GM21529 (cell line): ENCODE measurements around the gene GLS.

Experiments used
- ATAC-seq: cut with Tn5 transposase; IDR thresholded peaks from one replicate; pipeline ENCODE4 v1.9.1; 2021; ENCODE audit not compliant: unreplicated experiment

Gene GLS

GRCh38 chr2:190965580-190966222 is 85.1 kb downstream of the GLS start:
- ATAC-seq: no peak

- no peak for ATAC-seq
Observed at GRCh38 chr2:190968522-190968921, 87.9 kb downstream of the GLS start.

DNA sequence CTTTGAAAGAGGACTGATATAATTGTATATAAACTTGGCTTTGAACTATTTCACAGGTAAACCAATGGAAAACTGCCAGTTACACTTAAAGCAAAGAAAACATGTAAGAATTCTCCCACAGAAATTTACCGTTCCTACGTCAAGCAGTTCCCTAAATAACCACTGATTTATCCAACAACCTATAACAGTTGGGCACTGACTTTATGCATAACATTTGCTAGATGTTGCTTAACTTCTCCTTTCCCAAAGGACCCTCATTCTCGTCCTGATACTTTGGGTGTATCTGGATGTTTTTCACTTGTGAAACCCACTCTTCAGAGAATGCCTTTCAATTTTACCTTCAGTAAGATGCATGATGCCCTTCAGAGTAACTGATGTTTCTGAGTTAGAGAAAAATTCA is 89.5 kb downstream of the GLS start:
- no peak for ATAC-seq

DNA sequence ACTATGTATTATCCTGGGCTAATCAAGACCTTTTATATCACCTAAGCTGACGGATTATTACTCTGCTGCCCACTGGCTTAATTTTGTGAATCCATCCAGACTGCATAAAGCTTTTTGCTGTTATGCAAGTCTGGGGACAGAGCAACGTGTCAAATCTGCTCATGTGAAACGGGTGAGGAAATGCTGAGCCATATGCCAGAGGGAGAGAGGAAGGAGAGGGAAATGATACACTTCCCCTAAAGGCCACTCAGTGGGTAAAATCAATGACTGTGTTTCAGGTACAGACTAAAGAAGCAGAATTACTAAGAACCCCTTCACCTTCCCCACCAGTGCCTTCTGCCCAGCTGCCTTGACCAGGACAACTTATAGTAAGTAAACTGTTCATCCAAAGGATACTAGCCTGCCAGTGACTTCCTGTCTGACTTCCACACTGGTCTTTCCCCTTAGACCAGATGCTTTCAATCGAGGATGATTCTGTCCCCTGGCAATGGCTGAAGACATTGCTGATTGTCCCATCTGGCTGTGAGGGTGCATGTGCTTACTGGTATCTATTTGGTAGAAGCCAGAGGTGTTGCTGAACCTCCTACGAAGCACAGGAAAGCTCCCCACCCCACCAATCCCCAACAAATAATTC is 90.4 kb downstream of the GLS start:
- ATAC-seq: no peak

GRCh38 chr2:190972213-190972612 is 91.6 kb downstream of the GLS start:
- ATAC-seq: no peak

GRCh38 chr2:190972846-190973245 is 92.2 kb downstream of the GLS start:
- ATAC-seq: no peak

DNA sequence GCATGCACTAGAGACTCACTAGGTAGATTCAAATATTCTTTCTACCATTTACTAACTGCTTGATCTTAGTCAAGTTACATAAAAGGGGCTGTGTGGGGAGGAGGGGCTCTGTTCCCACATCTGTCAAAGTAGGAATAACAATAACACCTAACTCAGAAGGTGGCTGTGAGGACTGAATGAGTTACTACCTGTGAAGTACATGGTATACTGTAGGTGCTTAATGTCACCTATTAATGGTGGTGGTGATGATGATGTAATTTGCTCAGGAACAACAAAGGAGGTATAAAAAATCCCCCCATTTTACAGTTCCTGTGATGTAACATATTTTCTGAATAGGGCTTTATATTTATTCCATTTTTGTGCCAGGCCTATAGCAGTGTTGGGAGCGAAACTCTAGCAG is 92.6 kb downstream of the GLS start:
- ATAC-seq: no peak

GRCh38 chr2:190973726-190974628 is 93.4 kb downstream of the GLS start:
- no peak for ATAC-seq

- no peak for ATAC-seq
Observed at GRCh38 chr2:190974629-190975361, 94.2 kb downstream of the GLS start.

DNA sequence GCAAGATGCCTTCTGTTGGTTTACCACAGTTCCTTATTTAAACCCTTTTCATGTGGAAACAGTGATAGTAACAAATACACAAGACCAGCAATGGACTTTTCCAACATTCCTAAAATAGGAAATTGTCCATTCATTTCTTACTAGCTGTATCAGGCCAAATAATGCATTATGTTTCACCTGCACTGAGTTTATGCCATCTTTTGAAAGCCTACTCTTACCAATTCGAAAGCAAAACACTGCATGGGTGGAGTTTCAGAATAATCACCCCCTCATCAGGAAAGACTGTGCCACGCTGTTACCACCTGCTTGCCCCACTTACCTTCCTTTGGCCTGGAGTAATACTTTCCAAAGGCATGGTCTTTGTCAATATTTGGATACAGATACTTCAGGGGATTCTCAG is 95.9 kb downstream of the GLS start:
- ATAC-seq: no peak

GRCh38 chr2:190977505-190977904 is 96.9 kb downstream of the GLS start:
- no peak for ATAC-seq

- no peak for ATAC-seq
Observed at GRCh38 chr2:190978389-190979053, 97.9 kb downstream of the GLS start.

- ATAC-seq: no peak
Observed at GRCh38 chr2:190979906-190980629, 99.4 kb downstream of the GLS start.

DNA sequence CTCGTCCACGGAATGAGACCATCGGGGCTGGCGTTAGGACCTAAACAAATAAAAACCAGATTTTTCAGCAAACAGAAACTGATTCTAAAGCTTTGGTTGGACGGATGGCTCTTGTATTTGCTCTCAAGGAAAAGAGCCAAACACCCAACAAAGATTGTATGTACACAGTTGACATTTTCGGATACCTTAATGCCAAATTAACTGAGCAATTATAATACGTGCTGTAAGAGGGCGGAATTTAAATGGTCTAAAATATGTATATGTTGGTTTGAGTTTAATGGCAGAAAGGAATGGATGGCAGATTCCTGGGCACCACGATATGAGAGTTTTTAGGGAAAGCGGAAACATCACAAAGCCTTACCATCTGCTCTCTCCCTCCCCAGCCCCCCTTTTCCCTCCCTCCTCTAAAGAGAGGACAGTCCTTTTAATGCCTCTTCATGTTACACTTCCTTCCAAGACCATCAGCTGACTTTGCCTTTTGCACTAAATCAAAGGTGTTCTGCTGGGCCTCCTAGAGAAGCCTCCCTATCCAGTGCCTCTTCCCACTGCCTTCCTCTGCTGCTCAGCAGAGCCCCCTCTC is 100.1 kb downstream of the GLS start:
- ATAC-seq: no peak

GRCh38 chr2:190981333-190981732 is 100.7 kb downstream of the GLS start:
- no peak for ATAC-seq

GRCh38 chr2:190981733-190982132 is 101.1 kb downstream of the GLS start:
- no peak for ATAC-seq

- ATAC-seq: no peak
Observed at GRCh38 chr2:190982262-190983034, 101.8 kb downstream of the GLS start.

GRCh38 chr2:190984595-190984994 is 104.0 kb downstream of the GLS start:
- ATAC-seq: no peak
